Mucosa of rectum (tissue), 2 donors: ENCODE results near the gene BSDC1.

Experiments
- H3K27ac ChIP-seq, 2 donors: one replicate each; pipeline ENCODE4 v1.7.0; 2013; ENCODE audit warnings: inconsistent platforms in 2 of 2, low read depth in 2 of 2, low read length in 2 of 2
- H3K27me3 ChIP-seq, 2 donors: one replicate each; pipeline ENCODE4 v1.7.0; 2013; ENCODE audit warnings: low read length in 2 of 2; ENCODE audit not compliant: control insufficient read depth in 2 of 2, insufficient read depth in 2 of 2
- H3K36me3 ChIP-seq, 2 donors: one replicate each; pipeline ENCODE4 v1.7.0; 2013; ENCODE audit warnings: low read length in 2 of 2; ENCODE audit not compliant: control insufficient read depth in 2 of 2, insufficient read depth in 2 of 2
- H3K4me1 ChIP-seq, 2 donors: one replicate each; pipeline ENCODE4 v1.7.0; 2013; ENCODE audit warnings: low read length in 2 of 2, mild to moderate bottlenecking in 1 of 2; ENCODE audit not compliant: control insufficient read depth in 2 of 2, insufficient read depth in 2 of 2
- H3K4me3 ChIP-seq, 2 donors: one replicate each; pipeline ENCODE4 v1.7.0; 2013; ENCODE audit warnings: low read length in 2 of 2
- H3K9ac ChIP-seq, 2 donors: one replicate each; pipeline ENCODE4 v1.7.0; 2013; ENCODE audit warnings: low read length in 2 of 2, low read depth in 1 of 2, mild to moderate bottlenecking in 1 of 2
- H3K9me3 ChIP-seq, 2 donors: one replicate each; pipeline ENCODE4 v1.7.0; 2013; ENCODE audit warnings: low read length in 2 of 2; ENCODE audit not compliant: control insufficient read depth in 2 of 2
- donor health status: healthy.
- donor health status: Normal muscosa, but diverticular disease.

The BSDC1 gene

DNA sequence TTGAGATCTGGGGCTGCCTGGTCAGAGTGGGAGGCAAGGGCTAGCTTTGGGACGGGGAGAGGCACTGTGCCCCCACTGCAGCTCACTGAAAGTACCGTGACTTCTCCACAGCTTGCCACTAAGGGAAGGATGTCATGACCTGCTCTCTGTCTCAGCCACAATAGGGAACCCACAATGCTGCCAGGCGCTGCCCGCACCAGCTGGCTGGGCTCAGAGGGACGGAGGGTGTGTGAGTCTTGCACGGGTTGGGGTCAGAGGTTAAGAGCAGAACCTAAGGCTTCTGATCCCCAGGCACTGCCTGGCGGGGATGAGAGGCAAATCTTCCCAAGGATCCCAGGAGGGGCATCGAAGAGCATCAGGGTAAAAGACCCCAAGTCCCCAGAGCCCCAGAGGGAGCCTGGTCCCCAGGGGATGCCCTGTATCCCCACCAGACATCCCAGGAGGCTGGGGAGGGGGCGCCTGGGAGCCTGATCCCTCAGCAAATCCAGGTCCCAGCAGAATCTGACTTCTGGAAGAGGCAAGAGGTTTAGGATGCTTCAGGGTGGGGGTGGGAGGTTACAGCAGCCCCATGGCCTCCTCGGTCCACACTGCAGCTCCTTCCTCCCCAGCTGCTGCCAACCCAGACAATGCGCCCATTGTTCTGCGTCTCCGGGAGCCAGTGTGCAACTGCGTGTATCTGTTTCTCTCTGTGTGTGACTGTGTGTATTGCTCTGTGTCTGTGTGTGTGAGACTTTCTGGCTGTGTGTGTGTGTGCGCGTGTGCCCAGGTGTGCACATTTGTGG is 56.2 kb downstream of the BSDC1 start:
- Histone ChIP-seq H3K9me3 (no peaks in the 10 kb centered on the region), H3K4me3 (peak overlapping the region in 1 of 2 donors; percentile 38), H3K27me3 (no peaks in the 10 kb centered on the region), H3K4me1 (peaks cover 33 to 44% of the 10 kb centered on the region in 2 donors), H3K36me3 (peaks cover 6 to 9% of the 10 kb centered on the region in 2 donors), H3K9ac (peak overlapping the region in 1 of 2 donors; percentile 38), H3K27ac (peak overlapping the region; percentile 34 to 43)

DNA sequence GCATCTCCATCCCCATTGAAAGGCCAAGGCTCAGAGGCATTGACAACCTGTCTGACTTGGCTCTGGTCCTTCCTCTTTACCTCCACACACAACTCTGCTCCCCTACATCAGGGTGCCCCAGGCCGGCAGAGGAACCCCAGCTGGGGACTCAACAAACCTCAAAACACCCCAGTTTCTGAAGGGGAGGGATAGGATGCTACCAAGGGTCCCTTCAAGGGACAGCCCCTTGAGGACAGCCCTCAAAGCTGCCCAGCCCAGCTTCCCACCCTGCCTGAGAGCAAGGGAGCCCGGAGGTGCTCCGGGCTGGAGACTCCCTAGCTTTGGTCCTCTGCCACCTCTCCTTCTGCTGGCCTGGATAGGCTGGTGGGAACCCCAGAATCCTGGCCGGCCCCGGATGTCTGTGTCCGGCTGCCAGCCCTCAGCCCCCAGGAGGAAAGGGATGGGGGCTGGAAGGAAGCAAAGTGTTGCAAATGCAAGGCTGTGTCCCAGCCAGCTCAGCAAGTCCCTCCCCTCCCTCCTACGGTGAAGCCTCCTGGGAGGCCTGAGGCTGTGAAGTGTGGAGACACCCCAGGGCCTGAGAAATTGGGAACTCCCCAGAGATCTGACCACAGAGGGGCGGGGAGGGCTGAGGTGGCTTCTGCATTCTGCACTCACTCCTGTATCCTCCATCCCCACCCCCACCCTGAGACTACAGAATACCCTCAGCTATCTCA is 57.1 kb downstream of the BSDC1 start:
- Histone ChIP-seq H3K36me3 (peaks cover 13 to 17% of the 10 kb centered on the region in 2 donors), H3K4me3 (no peak overlapping the region), H3K9me3 (no peaks in the 10 kb centered on the region), H3K4me1 (peaks cover 39 to 52% of the 10 kb centered on the region in 2 donors), H3K27me3 (no peaks in the 10 kb centered on the region), H3K9ac (peak overlapping the region in 1 of 2 donors; percentile 27), H3K27ac (peak overlapping the region in 1 of 2 donors; percentile 34)

DNA sequence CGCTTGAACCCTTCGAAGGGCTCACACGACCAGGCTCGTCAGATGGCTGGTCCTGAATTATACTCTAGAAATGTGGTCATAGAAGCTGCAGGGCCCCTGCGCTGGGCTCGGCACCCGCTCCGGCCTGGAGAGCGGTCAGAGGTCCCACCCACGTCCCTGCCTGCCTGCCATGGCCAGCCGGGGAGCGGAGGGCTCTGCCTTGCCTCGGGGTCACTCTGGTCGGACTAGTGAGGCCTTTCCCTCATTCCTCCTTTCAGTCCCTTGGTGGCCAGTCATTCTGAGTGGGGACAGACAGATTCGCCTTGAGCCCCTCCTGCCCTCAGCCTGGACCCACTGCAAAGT is 57.7 kb downstream of the BSDC1 start:
- Histone ChIP-seq H3K36me3 (peaks cover 19 to 23% of the 10 kb centered on the region in 2 donors), H3K4me3 (peak overlapping the region in 1 of 2 donors; percentile 41), H3K9ac (peak overlapping the region in 1 of 2 donors; percentile 27), H3K4me1 (peaks cover 39 to 58% of the 10 kb centered on the region in 2 donors), H3K27me3 (no peaks in the 10 kb centered on the region), H3K27ac (peak overlapping the region in 1 of 2 donors; percentile 34), H3K9me3 (no peaks in the 10 kb centered on the region)

DNA sequence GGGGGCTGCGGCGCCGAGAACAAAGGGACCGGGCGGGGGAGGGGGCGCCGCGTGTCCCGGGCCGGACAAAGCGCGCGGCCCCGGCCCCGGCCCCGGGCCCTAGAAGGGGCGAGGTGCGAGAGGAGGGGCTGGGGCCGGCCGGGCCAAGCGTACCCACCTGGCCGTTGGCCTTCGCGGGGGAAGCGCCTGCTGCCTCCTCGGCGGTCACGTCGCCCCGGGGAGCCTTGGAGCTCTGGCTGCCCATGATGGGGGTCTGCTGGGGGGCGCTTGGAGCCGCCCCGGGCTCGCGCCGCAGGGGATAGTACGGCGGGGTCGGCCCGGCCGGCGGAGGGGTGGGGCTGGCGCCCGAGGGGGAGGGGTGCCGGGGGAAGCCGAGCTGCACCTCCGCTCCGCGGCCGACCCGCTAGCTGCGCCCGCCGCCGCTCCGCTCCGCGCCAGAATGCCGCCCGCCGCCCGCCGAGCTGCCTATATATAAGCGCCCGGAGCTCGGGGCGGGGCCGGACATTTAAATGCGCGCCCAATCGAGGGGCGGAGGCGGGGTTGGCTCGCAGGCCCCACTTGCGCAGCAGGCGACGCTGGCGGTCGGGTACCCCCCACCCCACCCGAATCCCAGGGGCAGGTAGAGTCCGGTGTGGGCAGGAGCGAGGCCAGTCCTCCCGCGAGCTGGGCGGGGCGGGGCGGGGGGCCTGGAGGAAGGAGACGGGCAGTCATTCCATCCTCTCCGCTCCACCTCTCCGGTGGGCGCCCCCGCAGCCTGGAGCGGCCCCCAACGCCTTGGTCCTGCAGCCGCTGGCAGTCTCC is 58.3 kb downstream of the BSDC1 start, which contains the start of gene MARCKSL1:
Gene MARCKSL1, minus strand, starts transcription at position 444 of the 801 bp plus-strand sequence. Its CDS starts 200 bp downstream, at position 244.
- H3K27ac ChIP-seq: peak within 1 kb of the TSS; percentile 62 to 67
- no peaks in the 10 kb centered on the region for H3K27me3 ChIP-seq
- H3K9me3 ChIP-seq: no peaks in the 10 kb centered on the region
- peaks cover 39 to 58% of the 10 kb centered on the region in 2 donors for H3K4me1 ChIP-seq
- peak within 1 kb of the TSS; percentile 73 to 77 for H3K4me3 ChIP-seq
- peaks cover 24 to 28% of the 10 kb centered on the region in 2 donors for H3K36me3 ChIP-seq
- H3K9ac ChIP-seq: peak within 1 kb of the TSS; percentile 72 to 79

DNA sequence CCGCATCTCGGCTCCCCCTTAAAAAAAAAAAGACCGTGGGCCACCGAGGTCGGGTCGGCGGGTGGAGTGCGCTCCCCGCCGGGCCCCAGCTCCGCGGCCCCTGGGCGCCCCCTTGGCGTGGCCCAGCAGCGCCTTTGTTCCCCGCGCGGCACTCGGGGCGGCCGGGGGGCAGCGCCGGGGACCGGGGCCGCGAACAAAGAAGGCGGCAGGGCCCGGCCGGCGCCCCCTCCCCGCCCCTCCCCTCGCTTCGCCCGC is 58.8 kb downstream of the BSDC1 start:
- Histone ChIP-seq H3K27ac (peak overlapping the region; percentile 62 to 67), H3K4me1 (peaks cover 39 to 58% of the 10 kb centered on the region in 2 donors), H3K4me3 (peak overlapping the region; percentile 73 to 77), H3K9ac (peak overlapping the region; percentile 72 to 79), H3K9me3 (no peaks in the 10 kb centered on the region), H3K36me3 (peaks cover 30 to 34% of the 10 kb centered on the region in 2 donors), H3K27me3 (no peaks in the 10 kb centered on the region)

DNA sequence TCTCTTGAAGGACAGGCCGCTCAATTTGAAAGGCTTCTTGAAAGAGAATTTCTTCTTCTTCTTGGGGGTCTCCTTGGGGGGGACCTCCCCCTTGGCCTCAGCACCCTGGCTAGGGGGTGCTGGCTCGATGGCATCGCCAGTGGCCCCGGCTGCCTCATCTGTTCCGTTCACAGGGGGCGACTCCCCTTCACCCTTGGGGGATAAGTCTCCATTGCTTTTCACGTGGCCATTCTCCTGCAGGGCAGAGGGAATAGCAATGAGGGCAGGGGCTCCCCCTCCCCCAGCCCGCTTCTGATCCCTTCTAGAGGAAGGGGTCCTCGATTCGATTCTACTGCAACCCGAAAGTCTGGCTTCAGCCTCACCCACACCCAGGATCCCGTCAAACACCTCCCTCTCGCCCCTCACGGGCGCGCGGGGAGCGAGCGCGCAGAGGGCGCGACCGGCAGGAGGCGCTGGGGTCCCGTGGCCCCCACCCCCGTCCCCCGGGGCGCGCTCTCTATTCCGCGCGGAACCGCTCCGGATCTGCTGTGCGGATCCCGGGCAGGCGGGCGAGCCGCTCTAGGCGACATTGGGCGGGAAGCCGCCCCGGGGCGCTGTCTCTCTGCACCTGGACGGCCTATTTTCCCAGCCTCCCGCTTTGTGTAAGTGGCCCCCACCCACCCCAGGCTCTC is 59.2 kb downstream of the BSDC1 start:
- Histone ChIP-seq H3K36me3 (peaks cover 34 to 38% of the 10 kb centered on the region in 2 donors), H3K4me3 (peak overlapping the region; percentile 73 to 77), H3K27me3 (no peaks in the 10 kb centered on the region), H3K9me3 (no peaks in the 10 kb centered on the region), H3K4me1 (peaks cover 39 to 58% of the 10 kb centered on the region in 2 donors), H3K9ac (peak overlapping the region; percentile 72 to 79), H3K27ac (peak overlapping the region; percentile 62 to 67)

DNA sequence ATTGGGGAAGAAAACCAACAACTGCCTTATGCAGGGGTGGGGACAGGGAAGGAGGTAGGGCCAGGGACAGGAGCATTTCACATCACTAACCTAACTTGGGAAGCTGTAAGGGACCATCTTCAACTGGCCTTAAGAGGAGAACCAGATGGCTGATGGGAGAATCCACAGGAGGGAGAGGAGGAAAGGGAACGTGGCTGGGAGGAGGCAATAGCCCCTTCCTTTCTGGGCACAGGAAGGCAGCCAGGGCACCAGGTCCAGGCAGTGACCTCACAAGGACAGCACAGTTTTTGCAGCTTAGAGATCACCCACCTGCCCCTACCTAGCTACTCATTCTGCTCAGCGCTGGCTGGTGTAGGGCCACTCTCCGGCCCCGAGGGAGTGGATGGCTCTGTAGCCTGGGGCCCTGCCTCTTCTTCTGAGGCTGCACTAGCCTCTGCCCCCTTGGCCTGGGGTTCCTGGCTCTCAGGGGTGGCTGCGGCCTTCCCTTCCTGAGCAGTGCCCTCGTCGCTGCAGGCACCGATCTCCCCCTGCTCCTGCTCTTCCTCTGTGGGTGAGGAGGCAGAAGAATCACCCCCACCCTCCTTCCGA is 59.9 kb downstream of the BSDC1 start:
- Histone ChIP-seq H3K4me1 (peaks cover 39 to 58% of the 10 kb centered on the region in 2 donors), H3K9me3 (no peaks in the 10 kb centered on the region), H3K27me3 (no peaks in the 10 kb centered on the region), H3K27ac (peak overlapping the region; percentile 62 to 67), H3K36me3 (peaks cover 41 to 45% of the 10 kb centered on the region in 2 donors), H3K9ac (peak overlapping the region; percentile 72 to 79), H3K4me3 (peak overlapping the region; percentile 73 to 77)

DNA sequence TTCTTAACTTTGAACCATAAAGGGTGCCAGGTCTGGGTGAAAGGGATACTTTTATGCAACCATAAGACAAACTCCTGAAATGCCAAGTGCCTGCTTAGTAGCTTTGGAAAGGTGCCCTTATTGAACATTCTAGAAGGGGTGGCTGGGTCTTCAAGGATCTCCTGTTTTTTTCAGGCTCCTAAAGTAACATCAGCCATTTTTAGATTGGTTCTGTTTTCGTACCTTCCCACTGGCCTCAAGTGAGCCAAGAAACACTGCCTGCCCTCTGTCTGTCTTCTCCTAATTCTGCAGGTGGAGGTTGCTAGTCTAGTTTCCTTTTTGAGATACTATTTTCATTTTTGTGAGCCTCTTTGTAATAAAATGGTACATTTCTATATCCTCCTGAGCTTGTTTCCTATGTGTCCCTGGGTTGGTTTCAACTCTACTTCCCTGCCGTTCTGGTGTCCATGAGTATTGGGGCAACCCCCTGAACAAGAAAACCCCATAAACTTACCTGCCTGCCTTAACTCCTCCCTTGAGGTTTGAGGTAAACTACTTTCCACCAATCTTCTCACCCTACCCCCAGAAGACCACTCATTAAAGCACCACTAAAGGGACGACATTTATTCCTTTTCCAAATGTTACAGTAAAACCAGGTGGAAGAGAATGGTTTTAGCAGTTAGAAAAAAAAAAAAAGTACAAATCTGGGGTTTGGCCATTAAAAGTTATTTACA is 60.8 kb downstream of the BSDC1 start:
- H3K9me3 ChIP-seq: no peaks in the 10 kb centered on the region
- no peak overlapping the region for H3K9ac ChIP-seq
- no peak overlapping the region for H3K27ac ChIP-seq
- H3K4me1 ChIP-seq: peaks cover 31 to 52% of the 10 kb centered on the region in 2 donors
- peaks cover 49 to 54% of the 10 kb centered on the region in 2 donors for H3K36me3 ChIP-seq
- H3K4me3 ChIP-seq: peak overlapping the region in 1 of 2 donors; percentile 37
- no peaks in the 10 kb centered on the region for H3K27me3 ChIP-seq
